ENCODE results near the gene TSHZ2. TPM values are rescaled to one million over a fixed set of nuclear protein-coding genes. Genes with fewer than 3 reads are reported as not detected.

Gene TSHZ2
- total RNA-seq, 2 donors from 2014 or later, result 3.3 to 6.2 TPM

DNA sequence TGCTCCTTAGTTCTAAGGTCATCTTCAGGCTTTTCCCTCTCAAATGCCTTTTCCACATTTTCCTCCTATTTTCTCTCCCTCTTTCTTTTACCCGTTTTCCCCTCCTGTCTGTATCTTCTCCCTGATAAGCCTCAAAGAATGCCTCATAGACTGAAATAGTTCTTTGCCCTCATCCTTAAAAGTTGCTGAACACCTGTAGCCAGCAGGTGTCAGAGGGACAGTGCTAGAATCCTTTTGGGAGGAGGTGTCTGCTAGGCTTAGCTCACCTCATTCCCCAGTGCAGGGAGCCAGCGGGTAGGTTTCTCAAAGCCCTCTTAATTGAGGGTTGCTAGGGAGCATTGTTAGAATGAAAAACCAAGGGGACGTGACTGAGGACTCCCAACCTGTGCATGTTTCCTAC, 204.0 kb downstream of the TSHZ2 start:
- Histone ChIP-seq H3K4me1 (no peaks in the 10 kb centered on the region), H3K27me3 (no peaks in the 10 kb centered on the region), H3K27ac (no peak overlapping the region), H3K36me3 (no peaks in the 10 kb centered on the region), H3K9me3 (no peaks in the 10 kb centered on the region), H3K4me3 (no peak overlapping the region)
- DNase-seq (ENCODE audit: low spot score), result no peak
- TF ChIP-seq, protein P1, sequence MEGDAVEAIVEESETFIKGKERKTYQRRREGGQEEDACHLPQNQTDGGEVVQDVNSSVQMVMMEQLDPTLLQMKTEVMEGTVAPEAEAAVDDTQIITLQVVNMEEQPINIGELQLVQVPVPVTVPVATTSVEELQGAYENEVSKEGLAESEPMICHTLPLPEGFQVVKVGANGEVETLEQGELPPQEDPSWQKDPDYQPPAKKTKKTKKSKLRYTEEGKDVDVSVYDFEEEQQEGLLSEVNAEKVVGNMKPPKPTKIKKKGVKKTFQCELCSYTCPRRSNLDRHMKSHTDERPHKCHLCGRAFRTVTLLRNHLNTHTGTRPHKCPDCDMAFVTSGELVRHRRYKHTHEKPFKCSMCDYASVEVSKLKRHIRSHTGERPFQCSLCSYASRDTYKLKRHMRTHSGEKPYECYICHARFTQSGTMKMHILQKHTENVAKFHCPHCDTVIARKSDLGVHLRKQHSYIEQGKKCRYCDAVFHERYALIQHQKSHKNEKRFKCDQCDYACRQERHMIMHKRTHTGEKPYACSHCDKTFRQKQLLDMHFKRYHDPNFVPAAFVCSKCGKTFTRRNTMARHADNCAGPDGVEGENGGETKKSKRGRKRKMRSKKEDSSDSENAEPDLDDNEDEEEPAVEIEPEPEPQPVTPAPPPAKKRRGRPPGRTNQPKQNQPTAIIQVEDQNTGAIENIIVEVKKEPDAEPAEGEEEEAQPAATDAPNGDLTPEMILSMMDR (IDR thresholded peaks at IDR 0.05), result no peak

DNA sequence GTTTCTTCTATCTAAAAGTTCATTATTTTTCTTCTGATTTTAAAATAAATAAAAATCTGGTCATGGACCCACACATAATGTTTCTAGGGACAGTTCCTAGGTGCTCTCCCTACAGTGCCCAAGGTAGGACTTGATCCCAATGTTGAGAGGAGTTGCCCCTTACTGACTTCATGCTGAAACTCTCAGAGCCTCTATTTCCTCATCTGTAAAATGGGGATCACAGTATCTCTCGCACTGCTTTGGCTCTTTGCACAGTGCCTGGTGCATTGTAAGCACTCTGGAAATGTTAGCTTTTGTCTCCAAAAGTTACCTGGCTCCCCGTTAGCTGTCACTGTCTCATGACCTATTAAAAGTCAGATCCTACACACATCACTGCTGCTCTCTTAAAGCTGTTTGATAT, 205.5 kb downstream of the TSHZ2 start:
- H3K36me3 ChIP-seq, result no peaks in the 10 kb centered on the region
- H3K9me3 ChIP-seq, result no peaks in the 10 kb centered on the region
- H3K4me3 ChIP-seq, result no peak overlapping the region
- H3K27me3 ChIP-seq, result no peaks in the 10 kb centered on the region
- TF ChIP-seq, protein P1 (IDR thresholded peaks at IDR 0.05), result no peak
- DNase-seq (ENCODE audit: low spot score), result no peak
- H3K4me1 ChIP-seq, result no peaks in the 10 kb centered on the region
- H3K27ac ChIP-seq, result no peak overlapping the region

- H3K4me3 ChIP-seq, result no peak overlapping the region
Observed at GRCh38 chr20:53179749-53180148, 207.6 kb downstream of the TSHZ2 start.

DNA sequence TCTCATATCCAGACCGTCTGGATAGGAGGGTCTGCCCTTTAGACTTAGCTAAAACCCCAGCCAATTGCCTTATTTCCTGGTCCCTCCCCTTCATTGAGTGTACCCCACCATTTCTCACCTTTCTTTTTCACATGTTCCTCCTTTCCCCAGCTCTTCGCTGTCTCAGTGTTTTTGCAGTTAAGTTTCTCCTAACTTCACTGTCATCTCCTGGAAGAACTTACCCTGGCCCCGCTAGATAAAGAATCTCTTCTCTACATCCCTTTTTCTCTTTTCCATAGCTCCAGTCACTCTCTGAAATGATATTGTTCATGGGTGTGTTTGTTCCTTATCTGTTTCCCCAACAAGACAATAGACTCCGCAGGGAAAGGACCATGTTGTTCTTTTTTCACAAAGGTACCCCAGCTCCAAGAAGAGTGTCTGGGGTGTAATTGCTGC, 208.8 kb downstream of the TSHZ2 start:
- H3K36me3 ChIP-seq, result no peaks in the 10 kb centered on the region
- H3K4me1 ChIP-seq, result no peaks in the 10 kb centered on the region
- no peaks in the 10 kb centered on the region for H3K9me3 ChIP-seq
- TF ChIP-seq, protein P1 (IDR thresholded peaks at IDR 0.05), result no peak
- no peak for DNase-seq (ENCODE audit: low spot score)
- H3K27me3 ChIP-seq, result no peaks in the 10 kb centered on the region
- H3K4me3 ChIP-seq, result no peak overlapping the region
- no peak overlapping the region for H3K27ac ChIP-seq

More at GRCh38 chr20:53179749-53180148, 207.6 kb downstream of the TSHZ2 start:
- TF ChIP-seq, protein P1 (IDR thresholded peaks at IDR 0.05), result no peak
- Histone ChIP-seq H3K36me3 (no peaks in the 10 kb centered on the region), H3K27ac (no peak overlapping the region), H3K27me3 (no peaks in the 10 kb centered on the region), H3K9me3 (no peaks in the 10 kb centered on the region), H3K4me1 (no peaks in the 10 kb centered on the region)
- no peak for DNase-seq (ENCODE audit: low spot score)

- Histone ChIP-seq H3K4me1 (no peaks in the 10 kb centered on the region), H3K4me3 (no peak overlapping the region), H3K27ac (no peak overlapping the region), H3K36me3 (no peaks in the 10 kb centered on the region), H3K27me3 (no peaks in the 10 kb centered on the region), H3K9me3 (no peaks in the 10 kb centered on the region)
- DNase-seq (ENCODE audit: low spot score), result no peak
- TF ChIP-seq, protein P1 (IDR thresholded peaks at IDR 0.05), result no peak
Observed at GRCh38 chr20:53181866-53182376, 209.8 kb downstream of the TSHZ2 start.

- H3K9me3 ChIP-seq, result no peaks in the 10 kb centered on the region
Observed at GRCh38 chr20:53183181-53183580, 211.0 kb downstream of the TSHZ2 start.

More at GRCh38 chr20:53183181-53183580, 211.0 kb downstream of the TSHZ2 start:
- Histone ChIP-seq H3K36me3 (no peaks in the 10 kb centered on the region), H3K27ac (no peak overlapping the region), H3K4me3 (no peak overlapping the region), H3K4me1 (no peaks in the 10 kb centered on the region), H3K27me3 (no peaks in the 10 kb centered on the region)
- no peak for DNase-seq (ENCODE audit: low spot score)
- TF ChIP-seq, protein P1 (IDR thresholded peaks at IDR 0.05), result no peak
